H9 (cell line): Measurements from ENCODE around the gene SMARCD2. TPM values are rescaled to one million over a fixed set of nuclear protein-coding genes. Genes with fewer than 3 reads are reported as not detected.

Experiments used
- DNase-seq: peaks from one replicate; pipeline ENCODE4 v3.0.0-alpha.2; 2017
- H2AFZ ChIP-seq: one replicate; pipeline ENCODE4 v1.6.1; 2013; ENCODE audit warnings: mild to moderate bottlenecking, low read length, control low read depth, moderate library complexity
- H2AK5ac ChIP-seq: 2 replicates; pipeline ENCODE4 v1.6.1; 2013; ENCODE audit warnings: low read length, control low read depth, mixed read lengths; ENCODE audit not compliant: insufficient read length
- H2BK120ac ChIP-seq: one replicate; pipeline ENCODE4 v1.6.1; 2013; ENCODE audit warnings: low read depth, mild to moderate bottlenecking, low read length, control low read depth, inconsistent platforms; ENCODE audit not compliant: poor library complexity, severe bottlenecking
- H2BK12ac ChIP-seq: 2 replicates; pipeline ENCODE4 v1.6.1; 2013; ENCODE audit warnings: low read length, control low read depth, mixed read lengths, low read depth; ENCODE audit not compliant: insufficient read length
- H2BK15ac ChIP-seq: 2 replicates; pipeline ENCODE4 v1.6.1; 2013; ENCODE audit warnings: low read depth, low read length, control low read depth
- H2BK20ac ChIP-seq: one replicate; pipeline ENCODE4 v1.6.1; 2013; ENCODE audit warnings: low read depth, mild to moderate bottlenecking, low read length, control low read depth, inconsistent platforms; ENCODE audit not compliant: poor library complexity, severe bottlenecking
- H2BK5ac ChIP-seq: 2 replicates; pipeline ENCODE4 v1.6.1; 2013; ENCODE audit warnings: low read length, control low read depth, mixed read lengths; ENCODE audit not compliant: insufficient read length
- H3K14ac ChIP-seq: 2 replicates; pipeline ENCODE4 v1.6.1; 2013; ENCODE audit warnings: low read length, control low read depth; ENCODE audit not compliant: insufficient read depth
- H3K18ac ChIP-seq: 2 replicates; pipeline ENCODE4 v1.6.1; 2013; ENCODE audit warnings: low read depth, mild to moderate bottlenecking, mixed read lengths, low read length, control low read depth; ENCODE audit not compliant: insufficient read length
- H3K23ac ChIP-seq: 2 replicates; pipeline ENCODE4 v1.6.1; 2013; ENCODE audit warnings: low read length, control low read depth, mixed read lengths, low read depth; ENCODE audit not compliant: insufficient read length
- H3K23me2 ChIP-seq: 2 replicates; pipeline ENCODE4 v1.6.1; 2013; ENCODE audit warnings: low read depth, mild to moderate bottlenecking, mixed read lengths, low read length, control low read depth; ENCODE audit not compliant: insufficient read length, poor library complexity, severe bottlenecking
- H3K27ac ChIP-seq: 2 replicates; pipeline ENCODE4 v1.5.1; 2013; ENCODE audit warnings: low read length, control low read depth, mixed read lengths, low read depth; ENCODE audit not compliant: insufficient read length
- H3K27me3 ChIP-seq: 2 replicates; pipeline ENCODE4 v1.6.1; 2013; ENCODE audit warnings: low read length, control low read depth, inconsistent platforms; ENCODE audit not compliant: insufficient read depth
- H3K4ac ChIP-seq: 2 replicates; pipeline ENCODE4 v1.6.1; 2013; ENCODE audit warnings: low read depth, mild to moderate bottlenecking, control low read depth, inconsistent platforms, low read length, moderate library complexity
- H3K4me1 ChIP-seq: 2 replicates; pipeline ENCODE4 v1.6.1; 2013; ENCODE audit warnings: low read length, control low read depth, inconsistent platforms; ENCODE audit not compliant: insufficient read depth
- H3K4me2 ChIP-seq: 2 replicates; pipeline ENCODE4 v1.6.1; 2013; ENCODE audit warnings: low read length, control low read depth, mixed read lengths; ENCODE audit not compliant: insufficient read length, insufficient read depth
- H3K56ac ChIP-seq: 2 replicates; pipeline ENCODE4 v1.6.1; 2013; ENCODE audit warnings: low read depth, mild to moderate bottlenecking, mixed read lengths, low read length, control low read depth; ENCODE audit not compliant: insufficient read length
- H3K79me1 ChIP-seq: 2 replicates; pipeline ENCODE4 v1.6.1; 2013; ENCODE audit warnings: low read depth, mild to moderate bottlenecking, moderate library complexity, low read length, control low read depth, inconsistent platforms; ENCODE audit not compliant: insufficient read depth, poor library complexity, severe bottlenecking
- H3K79me2 ChIP-seq: 2 replicates; pipeline ENCODE4 v1.6.1; 2013; ENCODE audit warnings: low read length, control low read depth, inconsistent platforms; ENCODE audit not compliant: insufficient read depth
- H3K9ac ChIP-seq: 2 replicates; pipeline ENCODE4 v1.6.1; 2013; ENCODE audit warnings: low read length, control low read depth, mixed read lengths; ENCODE audit not compliant: insufficient read length; ENCODE audit errors: extremely low read depth
- H3K9me3 ChIP-seq: one replicate; pipeline ENCODE4 v1.6.1; 2013; ENCODE audit warnings: low read depth, low read length, inconsistent platforms; ENCODE audit not compliant: control insufficient read depth
- H3T11ph ChIP-seq: one replicate; pipeline ENCODE4 v1.6.1; 2013; ENCODE audit warnings: mild to moderate bottlenecking, low read length, control low read depth, inconsistent platforms
- H4K20me1 ChIP-seq: one replicate; pipeline ENCODE4 v1.6.1; 2013; ENCODE audit not compliant: control insufficient read depth, insufficient read length, insufficient read depth
- H4K5ac ChIP-seq: 2 replicates; pipeline ENCODE4 v1.6.1; 2013; ENCODE audit warnings: low read depth, mild to moderate bottlenecking, mixed read lengths, low read length, control low read depth; ENCODE audit not compliant: insufficient read length
- H4K8ac ChIP-seq: replicated peaks from 2 replicates; pipeline ENCODE4 v1.6.1; 2013; ENCODE audit warnings: low read length, control low read depth, mixed read lengths, low read depth; ENCODE audit not compliant: insufficient read length
- H4K91ac ChIP-seq: 2 replicates; pipeline ENCODE4 v1.6.1; 2013; ENCODE audit warnings: low read depth, mild to moderate bottlenecking, moderate library complexity, mixed read lengths, low read length, control low read depth; ENCODE audit not compliant: insufficient read length
- H3K27ac Mint-ChIP-seq, 3 experiments: 2 replicates in 2 of 3; 3 replicates in 1 of 3; pipeline ENCODE4 v1.8.0; 2020 to 2021; ENCODE audit warnings: mixed read lengths in 3 of 3, mild to moderate bottlenecking in 1 of 3, moderate library complexity in 1 of 3
- H3K27me3 Mint-ChIP-seq: 2 replicates; pipeline ENCODE4 v1.8.0; 2021; ENCODE audit warnings: low read depth, mild to moderate bottlenecking, moderate library complexity, mixed read lengths
- H3K36me3 Mint-ChIP-seq, 3 experiments: 2 replicates in 2 of 3; 3 replicates in 1 of 3; pipeline ENCODE4 v1.8.0; 2020 to 2021; ENCODE audit warnings: low read depth in 3 of 3, mixed read lengths in 3 of 3; ENCODE audit not compliant: insufficient read depth in 1 of 3
- H3K4me1 Mint-ChIP-seq, 2 experiments: 2 replicates each; pipeline ENCODE4 v1.8.0; 2020; ENCODE audit warnings: mixed read lengths in 2 of 2
- H3K4me3 Mint-ChIP-seq, 2 experiments: 2 replicates in 1 of 2; 3 replicates in 1 of 2; pipeline ENCODE4 v1.8.0; 2020 to 2021; ENCODE audit warnings: mild to moderate bottlenecking in 2 of 2, mixed read lengths in 2 of 2, moderate library complexity in 1 of 2
- H3K9me3 Mint-ChIP-seq, 2 experiments: 2 replicates in 1 of 2; 3 replicates in 1 of 2; pipeline ENCODE4 v1.8.0; 2020; ENCODE audit warnings: mild to moderate bottlenecking in 2 of 2, mixed read lengths in 2 of 2, moderate library complexity in 1 of 2
- CTCF ChIP-seq: fragments of 200-600 bp; sonication (generic); conservative IDR thresholded peaks from 3 replicates; pipeline ENCODE4 v1.8.0; 2021; ENCODE audit warnings: antibody characterized with exemption, mild to moderate bottlenecking
- WGBS: extraction: QIAGEN DNeasy Blood & Tissue Kit; methylation state at CpG from one replicate; pipeline ENCODE4 v1.1.7; 2013; ENCODE audit warnings: missing lambda C conversion rate, low lambda C conversion rate, mixed read lengths; ENCODE audit not compliant: insufficient read length; ENCODE audit errors: extremely low coverage; 5-methylcytosine and 5-hydroxymethylcytosine counted together
- total RNA-seq: library from RNA; stranded (reverse); gene quantifications from 2 replicates; pipeline ENCODE4 v1.2.1, GENCODE V29; 2021

Gene SMARCD2
- total RNA-seq, 1 experiment from 2014 or later = 68.9 TPM

GRCh38 chr17:63853260-63853659, 10.8 kb upstream of the SMARCD2 start:
- Histone ChIP-seq H3K23ac (no peak overlapping the region), H3K9ac (no peak overlapping the region), H3T11ph (no peak overlapping the region), H2AK5ac (no peak overlapping the region), H2BK20ac (no peak overlapping the region), H3K79me1 (no peaks in the 10 kb centered on the region), H4K8ac (no peak overlapping the region), H2BK5ac (no peak overlapping the region), H3K23me2 (no peaks in the 10 kb centered on the region), H2BK12ac (no peak overlapping the region), H4K5ac (no peak overlapping the region), H3K79me2 (no peaks in the 10 kb centered on the region), H3K14ac (no peak overlapping the region), H3K18ac (no peak overlapping the region), H3K27me3 (no peaks in the 10 kb centered on the region; the same call in 1 of the 2 replicates), H2AFZ (no peak overlapping the region), H3K4me1 (no peaks in the 10 kb centered on the region), H4K20me1 (no peaks in the 10 kb centered on the region), H2BK120ac (no peak overlapping the region), H3K56ac (no peak overlapping the region), H2BK15ac (no peak overlapping the region), H3K4ac (no peak overlapping the region), H3K4me2 (no peak overlapping the region), H4K91ac (no peak overlapping the region), H3K27ac (no peak overlapping the region), H3K9me3 (no peaks in the 10 kb centered on the region)
- peaks cover 2% of the 10 kb centered on the region in 2 experiments; a peak in 1 of 4 replicates for H3K4me1 Mint-ChIP-seq
- no peak overlapping the region; a peak in 1 of 5 replicates for H3K4me3 Mint-ChIP-seq
- peaks cover 5 to 10% of the 10 kb centered on the region in 2 experiments for H3K9me3 Mint-ChIP-seq
- no CpG with 5 or more reads among the region's 2 CpGs for WGBS
- H3K36me3 Mint-ChIP-seq = peaks cover 0 to 5% (median under 1%) of the 10 kb centered on the region in 3 experiments; a peak in 4 of 7 replicates
- peaks cover 49% of the 10 kb centered on the region for H3K27me3 Mint-ChIP-seq
- DNase-seq = no peak
- TF ChIP-seq CTCF = no peak
- no peak overlapping the region for H3K27ac Mint-ChIP-seq
